ENCODE data around the gene RNF11. TPM values are rescaled to one million over a fixed set of nuclear protein-coding genes. Genes with fewer than 3 reads are reported as not detected.

RNF11 gene
- total and polyA plus RNA-seq, 7 experiments from 2014 or later = 22.8 to 64.0 (median 36.6) TPM

DNA sequence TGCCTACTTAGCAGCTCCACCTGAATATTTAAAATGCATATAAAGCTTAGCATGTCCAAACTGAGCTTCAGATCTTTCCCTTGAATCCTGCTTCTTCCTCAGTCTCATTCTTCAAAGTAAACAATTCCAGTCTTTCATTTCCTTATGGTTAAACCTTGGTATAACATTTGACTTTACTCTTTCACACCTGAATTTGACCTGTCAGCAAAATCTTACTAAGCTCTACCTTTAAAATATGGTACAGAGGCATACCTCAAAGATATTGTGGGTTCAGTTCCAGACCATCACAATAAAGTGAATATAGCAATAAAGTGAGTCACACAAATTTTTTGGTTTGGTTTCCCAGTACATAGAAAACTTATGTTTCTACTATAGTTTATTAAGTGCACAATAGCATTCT lies 42.5 kb upstream of the RNF11 start:
- Mint-ChIP-seq H3K27me3 (peaks cover 0 to 17% (median 3%) of the 10 kb centered on the region in 5 donors), H3K4me1 (no peaks in the 10 kb centered on the region), H3K36me3 (no peaks in the 10 kb centered on the region), H3K4me3 (no peak overlapping the region), H3K9me3 (no peaks in the 10 kb centered on the region), H3K27ac (no peak overlapping the region)
- Histone ChIP-seq H3K9me3 (ENCODE audit: control insufficient read depth in 2 of 3, low read length in 3 of 3) (no peaks in the 10 kb centered on the region), H3K36me3 (ENCODE audit: control insufficient read depth in 2 of 3, insufficient read depth in 3 of 3, low read length in 3 of 3) (no peaks in the 10 kb centered on the region), H3K27ac (ENCODE audit: low read depth, low read length) (no peak overlapping the region), H3K4me3 (ENCODE audit: low read length) (no peak overlapping the region), H3K27me3 (ENCODE audit: control insufficient read depth in 2 of 2, insufficient read depth in 2 of 2, low read length in 2 of 2) (no peaks in the 10 kb centered on the region), H3K4me1 (ENCODE audit: control insufficient read depth in 2 of 2, insufficient read depth in 2 of 2, low read length in 2 of 2) (no peaks in the 10 kb centered on the region)
- POLR2A ChIA-PET = interaction anchor here (1.0 kb wide), 1 partner anchor 42 kb away, joined by 4 read pairs; the partner anchor contains the start of gene RNF11
- CTCF ChIA-PET = interaction anchor here (0.8 to 6.5 kb wide), 7 partner anchors 25 to 418 kb away, joined by 3 to 86 read pairs (median 5); partner anchors contain the start of gene RNF11
- intact Hi-C loops (cut with micrococcal nuclease) = loop anchor here in 1 of 2 donors (2.0 kb wide), 1 partner anchor 341 kb away; no protein-coding TSS in a partner anchor
- DNase-seq (no peak), ATAC-seq (no peak)

DNA sequence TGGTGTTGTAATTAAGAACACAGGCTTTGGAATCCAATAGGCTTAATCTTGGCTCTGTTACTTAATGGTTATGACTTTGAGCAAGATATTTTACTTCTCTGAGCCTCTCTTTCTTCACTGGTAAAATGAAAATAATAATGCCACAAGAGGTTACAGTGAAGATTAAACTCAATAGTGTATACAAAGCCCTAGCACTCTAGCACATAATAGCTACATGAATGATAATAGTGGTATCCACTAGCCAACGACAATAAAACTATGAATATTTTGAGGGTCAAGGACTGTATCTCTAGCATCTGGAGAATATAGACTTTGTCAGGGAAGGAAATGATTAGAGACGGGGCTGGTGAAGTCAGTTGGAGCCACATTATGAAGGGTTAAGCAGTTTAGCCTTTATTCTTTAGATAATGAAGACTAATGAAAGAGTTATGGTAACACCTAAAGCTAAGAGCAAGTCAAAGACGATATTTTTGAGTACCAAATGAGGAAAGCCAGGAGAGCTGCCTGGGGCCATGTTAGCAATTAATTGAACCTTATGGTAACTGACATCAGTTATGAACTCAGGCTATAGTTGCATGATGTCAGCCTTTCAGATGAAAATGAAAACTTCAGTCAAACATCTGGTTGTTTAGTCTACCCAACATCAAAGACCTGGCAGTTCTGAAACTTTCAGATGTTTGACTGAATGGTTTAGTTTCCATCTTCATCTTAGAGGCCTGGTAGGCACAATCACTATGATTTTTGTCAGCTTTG lies 32.8 kb upstream of the RNF11 start:
- Mint-ChIP-seq H3K36me3 (no peaks in the 10 kb centered on the region), H3K9me3 (peaks cover 0 to under 1% (median 0%) of the 10 kb centered on the region in 11 donors), H3K27ac (no peak overlapping the region), H3K4me3 (no peak overlapping the region), H3K4me1 (peaks cover 0 to 2% (median 0%) of the 10 kb centered on the region in 7 donors), H3K27me3 (no peaks in the 10 kb centered on the region)
- DNase-seq (no peak), ATAC-seq (no peak)
- Histone ChIP-seq H3K27me3 (ENCODE audit: control insufficient read depth in 2 of 2, insufficient read depth in 2 of 2, low read length in 2 of 2) (no peaks in the 10 kb centered on the region), H3K27ac (ENCODE audit: low read depth, low read length) (no peak overlapping the region), H3K4me3 (ENCODE audit: low read length) (no peak overlapping the region), H3K36me3 (ENCODE audit: control insufficient read depth in 2 of 3, insufficient read depth in 3 of 3, low read length in 3 of 3) (no peaks in the 10 kb centered on the region), H3K9me3 (ENCODE audit: control insufficient read depth in 2 of 3, low read length in 3 of 3) (no peaks in the 10 kb centered on the region), H3K4me1 (ENCODE audit: control insufficient read depth in 2 of 2, insufficient read depth in 2 of 2, low read length in 2 of 2) (no peaks in the 10 kb centered on the region)
- ChIA-PET POLR2A (no interaction called here), CTCF (interaction anchor here (1.0 to 1.3 kb wide), 2 partner anchors 9 to 13 kb away, joined by 3 to 4 read pairs; no protein-coding TSS in a partner anchor)
- intact Hi-C loops (cut with micrococcal nuclease) = no loop called here

DNA sequence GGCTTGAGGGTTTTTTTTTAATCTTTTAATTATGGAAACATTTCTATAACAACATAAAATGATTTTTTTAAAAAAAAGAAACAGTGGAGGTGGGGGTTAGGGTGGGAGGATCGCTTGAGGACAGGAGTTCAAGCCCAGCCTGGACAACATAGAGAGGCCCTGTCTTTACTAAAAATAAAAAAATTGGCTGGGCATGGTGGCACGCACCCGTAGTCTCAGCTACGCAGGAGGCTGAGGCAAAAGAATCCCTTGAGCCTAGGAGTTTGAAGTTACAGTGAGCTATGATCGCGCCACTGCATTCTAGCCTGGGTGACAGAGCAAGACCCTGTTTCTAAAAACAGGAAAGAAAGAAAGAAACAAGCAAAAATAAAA lies 32.2 kb upstream of the RNF11 start:
- ATAC-seq (no peak), DNase-seq (no peak)
- Mint-ChIP-seq H3K27me3 (no peaks in the 10 kb centered on the region), H3K4me1 (peaks cover 0 to 2% (median 0%) of the 10 kb centered on the region in 7 donors), H3K27ac (no peak overlapping the region), H3K4me3 (no peak overlapping the region), H3K9me3 (peaks cover 0 to 1% (median 0%) of the 10 kb centered on the region in 11 donors), H3K36me3 (no peaks in the 10 kb centered on the region)
- Histone ChIP-seq H3K4me1 (ENCODE audit: control insufficient read depth in 2 of 2, insufficient read depth in 2 of 2, low read length in 2 of 2) (no peaks in the 10 kb centered on the region), H3K27me3 (ENCODE audit: control insufficient read depth in 2 of 2, insufficient read depth in 2 of 2, low read length in 2 of 2) (no peaks in the 10 kb centered on the region), H3K4me3 (ENCODE audit: low read length) (no peak overlapping the region), H3K27ac (ENCODE audit: low read depth, low read length) (no peak overlapping the region), H3K36me3 (ENCODE audit: control insufficient read depth in 2 of 3, insufficient read depth in 3 of 3, low read length in 3 of 3) (no peaks in the 10 kb centered on the region), H3K9me3 (ENCODE audit: control insufficient read depth in 2 of 3, low read length in 3 of 3) (no peaks in the 10 kb centered on the region)
- CTCF ChIA-PET = interaction anchor here (0.6 to 1.0 kb wide), 2 partner anchors 9 to 427 kb away, joined by 3 to 4 read pairs; no protein-coding TSS in a partner anchor
- POLR2A ChIA-PET = no interaction called here
- intact Hi-C loops (cut with micrococcal nuclease) = no loop called here

DNA sequence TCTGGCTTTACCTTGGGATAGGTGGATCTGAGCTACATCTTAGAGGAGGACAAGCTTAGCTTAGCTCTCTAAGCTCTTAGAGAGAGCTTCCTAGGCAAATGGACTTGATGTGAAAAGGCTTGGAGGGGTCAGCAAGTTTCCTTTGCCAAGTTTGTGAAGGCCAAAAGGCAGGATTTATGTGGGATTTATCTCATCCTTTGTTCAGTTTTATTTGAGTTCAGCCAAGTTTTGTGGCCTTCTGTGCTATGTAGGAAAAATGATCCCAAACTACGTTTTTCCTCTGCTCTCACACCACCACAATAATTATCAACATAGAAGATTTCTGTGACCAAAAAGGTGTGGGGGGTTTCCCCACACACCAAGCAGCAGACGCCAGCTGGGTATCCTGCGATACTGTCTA lies 26.0 kb upstream of the RNF11 start:
- DNase-seq (no peak), ATAC-seq (no peak)
- no peaks in the 10 kb centered on the region for H3K36me3 Mint-ChIP-seq
- CTCF ChIA-PET = interaction anchor here (0.6 to 1.0 kb wide), 2 partner anchors 12 to 150 kb away, joined by 3 to 4 read pairs; no protein-coding TSS in a partner anchor
- no peak overlapping the region for H3K4me3 Mint-ChIP-seq
- intact Hi-C loops (cut with micrococcal nuclease) = no loop called here
- no peak overlapping the region for H3K4me3 ChIP-seq (ENCODE audit: low read length)
- no peak overlapping the region for H3K27ac Mint-ChIP-seq
- peaks cover 0 to 1% (median 0%) of the 10 kb centered on the region in 11 donors for H3K9me3 Mint-ChIP-seq
- no peaks in the 10 kb centered on the region for H3K27me3 ChIP-seq (ENCODE audit: control insufficient read depth in 2 of 2, insufficient read depth in 2 of 2, low read length in 2 of 2)
- H3K4me1 Mint-ChIP-seq = peaks cover 8 to 17% (median 10%) of the 10 kb centered on the region in 7 donors
- no peaks in the 10 kb centered on the region for H3K36me3 ChIP-seq (ENCODE audit: control insufficient read depth in 2 of 3, insufficient read depth in 3 of 3, low read length in 3 of 3)
- H3K4me1 ChIP-seq (ENCODE audit: control insufficient read depth in 2 of 2, insufficient read depth in 2 of 2, low read length in 2 of 2) = peaks cover 0 to 6% of the 10 kb centered on the region in 2 donors
- H3K27ac ChIP-seq (ENCODE audit: low read depth, low read length) = no peak overlapping the region
- H3K9me3 ChIP-seq (ENCODE audit: control insufficient read depth in 2 of 3, low read length in 3 of 3) = no peaks in the 10 kb centered on the region
- no peaks in the 10 kb centered on the region for H3K27me3 Mint-ChIP-seq
- POLR2A ChIA-PET = no interaction called here

DNA sequence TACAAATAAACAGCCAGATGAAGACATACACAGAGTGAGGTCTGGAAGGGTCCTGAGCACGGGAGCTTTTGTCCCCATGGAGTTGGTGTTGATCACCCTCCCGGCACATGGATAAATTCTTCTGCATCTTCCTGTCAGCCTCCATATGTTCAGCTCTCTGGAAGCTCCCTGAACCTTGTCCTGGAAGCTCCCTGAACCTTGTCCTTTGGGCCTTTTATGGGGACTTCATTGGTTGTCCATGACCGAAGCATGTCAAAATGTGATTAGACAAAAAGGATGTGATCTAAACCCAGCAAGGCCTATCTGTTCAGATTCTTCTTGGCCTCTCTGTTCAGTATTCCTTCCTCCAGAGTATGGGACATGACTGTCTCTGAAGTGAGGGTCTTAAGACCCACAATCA lies 25.4 kb upstream of the RNF11 start:
- CTCF ChIA-PET = interaction anchor here (0.6 to 1.0 kb wide), 2 partner anchors 13 to 149 kb away, joined by 3 to 4 read pairs; no protein-coding TSS in a partner anchor
- intact Hi-C loops (cut with micrococcal nuclease) = no loop called here
- Histone ChIP-seq H3K36me3 (ENCODE audit: control insufficient read depth in 2 of 3, insufficient read depth in 3 of 3, low read length in 3 of 3) (no peaks in the 10 kb centered on the region), H3K9me3 (ENCODE audit: control insufficient read depth in 2 of 3, low read length in 3 of 3) (no peaks in the 10 kb centered on the region), H3K27ac (ENCODE audit: low read depth, low read length) (no peak overlapping the region), H3K4me1 (ENCODE audit: control insufficient read depth in 2 of 2, insufficient read depth in 2 of 2, low read length in 2 of 2) (peaks cover 0 to 8% of the 10 kb centered on the region in 2 donors), H3K27me3 (ENCODE audit: control insufficient read depth in 2 of 2, insufficient read depth in 2 of 2, low read length in 2 of 2) (no peaks in the 10 kb centered on the region), H3K4me3 (ENCODE audit: low read length) (no peak overlapping the region)
- H3K27ac Mint-ChIP-seq = no peak overlapping the region
- H3K36me3 Mint-ChIP-seq = no peaks in the 10 kb centered on the region
- no peaks in the 10 kb centered on the region for H3K27me3 Mint-ChIP-seq
- H3K9me3 Mint-ChIP-seq = peaks cover 0 to 1% (median 0%) of the 10 kb centered on the region in 11 donors
- POLR2A ChIA-PET = no interaction called here
- DNase-seq (no peak), ATAC-seq (no peak)
- H3K4me1 Mint-ChIP-seq = peaks cover 14 to 23% (median 16%) of the 10 kb centered on the region in 7 donors
- H3K4me3 Mint-ChIP-seq = no peak overlapping the region

DNA sequence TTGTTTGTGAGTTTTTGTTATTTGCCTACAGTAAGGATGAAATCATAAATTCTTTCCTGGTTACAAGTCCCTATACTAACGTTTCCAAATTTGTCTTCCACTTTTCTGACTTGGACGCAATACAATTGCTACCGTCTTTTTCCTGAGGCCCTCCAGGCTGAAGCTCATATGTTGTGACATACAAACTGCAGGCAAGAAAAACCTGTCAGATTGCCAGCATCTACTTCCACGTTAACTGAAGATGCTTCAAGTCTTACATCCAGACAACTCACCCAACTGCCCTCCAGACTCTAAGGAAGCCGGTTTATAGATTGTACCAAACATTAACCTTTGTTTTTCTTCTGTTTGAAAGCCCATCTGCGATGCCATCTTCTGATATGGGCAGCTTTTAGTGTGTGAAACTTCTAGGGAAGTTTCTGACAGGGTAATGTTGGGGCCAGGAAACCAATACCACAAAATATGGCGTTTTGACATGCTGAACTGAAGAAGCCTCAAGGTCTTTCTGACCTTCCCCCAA lies 21.4 kb upstream of the RNF11 start:
- Mint-ChIP-seq H3K27me3 (no peaks in the 10 kb centered on the region), H3K9me3 (no peaks in the 10 kb centered on the region), H3K27ac (peak overlapping the region; percentile 6 to 78 (median 66)), H3K4me1 (peaks cover 18 to 23% (median 20%) of the 10 kb centered on the region in 7 donors), H3K36me3 (no peaks in the 10 kb centered on the region), H3K4me3 (peak overlapping the region in 7 of 10 donors; percentile 4 to 52 (median 35))
- H3K27ac ChIP-seq (ENCODE audit: low read depth, low read length) = peak overlapping the region; percentile 48
- ChIA-PET CTCF (no interaction called here), POLR2A (interaction anchor here (1.6 kb wide), 1 partner anchor 21 kb away, joined by 6 read pairs; the partner anchor contains the start of gene RNF11)
- peaks cover 0 to 8% of the 10 kb centered on the region in 2 donors for H3K4me1 ChIP-seq (ENCODE audit: control insufficient read depth in 2 of 2, insufficient read depth in 2 of 2, low read length in 2 of 2)
- no peaks in the 10 kb centered on the region for H3K9me3 ChIP-seq (ENCODE audit: control insufficient read depth in 2 of 3, low read length in 3 of 3)
- no peaks in the 10 kb centered on the region for H3K36me3 ChIP-seq (ENCODE audit: control insufficient read depth in 2 of 3, insufficient read depth in 3 of 3, low read length in 3 of 3)
- intact Hi-C loops (cut with micrococcal nuclease) = loop anchor here in 1 of 2 donors (2.0 kb wide), 2 partner anchors 18 to 82 kb away; no protein-coding TSS in a partner anchor
- peak; percentile 77 for ATAC-seq
- DNase-seq = peak in 2 of 9 donors; percentile 11 to 13
- H3K4me3 ChIP-seq (ENCODE audit: low read length) = no peak overlapping the region
- H3K27me3 ChIP-seq (ENCODE audit: control insufficient read depth in 2 of 2, insufficient read depth in 2 of 2, low read length in 2 of 2) = no peaks in the 10 kb centered on the region
